Measurements from ENCODE around the gene HPCAL1. TPM values are rescaled to one million over a fixed set of nuclear protein-coding genes. Genes with fewer than 3 reads are reported as not detected.

HPCAL1 gene
- total and polyA plus RNA-seq, 3 experiments from 2014 or later, result 44.1 to 96.3 (median 47.6) TPM

DNA sequence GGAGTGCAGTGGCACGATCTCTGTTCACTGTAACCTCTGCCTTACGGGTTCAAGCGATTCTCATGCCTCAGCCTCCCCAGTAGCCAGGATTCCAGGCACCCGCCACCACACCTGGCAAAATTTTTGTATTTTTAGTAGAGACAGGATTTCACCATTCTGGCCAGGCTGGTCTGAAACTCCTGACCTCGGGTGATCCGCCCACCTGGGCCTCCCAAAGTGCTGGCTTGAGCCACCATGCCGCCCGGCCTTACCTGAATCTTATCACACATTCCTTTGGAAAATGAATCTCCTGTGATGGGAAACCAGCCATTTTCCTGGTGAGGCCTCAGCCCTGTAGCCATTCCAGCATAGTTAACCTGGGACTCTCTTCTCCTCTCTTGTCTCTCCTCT lies 57.8 kb downstream of the HPCAL1 start:
- H3K27me3 ChIP-seq (ENCODE audit: insufficient read depth, low read length, poor library complexity, severe bottlenecking), result no peaks in the 10 kb centered on the region
- no peak for DNase-seq
- peak overlapping the region in 1 of 7 donors; percentile 33 for H3K4me3 Mint-ChIP-seq
- H3K4me1 ChIP-seq (ENCODE audit: insufficient read depth, low read length), result peaks cover 12% of the 10 kb centered on the region
- peaks cover 0 to 2% of the 10 kb centered on the region in 2 donors for H3K27me3 Mint-ChIP-seq
- H3K36me3 ChIP-seq (ENCODE audit: insufficient read depth, low read length), result peaks cover 7% of the 10 kb centered on the region
- H3K4me1 Mint-ChIP-seq, result peaks cover 27 to 76% (median 40%) of the 10 kb centered on the region in 3 donors
- ChIA-PET POLR2A (no interaction called here), CTCF (no interaction called here)
- H3K27ac Mint-ChIP-seq, result peak overlapping the region in 4 of 8 donors; percentile 20 to 89 (median 38)
- H3K27ac ChIP-seq (ENCODE audit: low read depth, low read length), result no peak overlapping the region
- H3K9me3 Mint-ChIP-seq, result no peaks in the 10 kb centered on the region
- H3K4me3 ChIP-seq (ENCODE audit: low read length), result no peak overlapping the region
- H3K36me3 Mint-ChIP-seq, result peaks cover 0 to 32% (median 2%) of the 10 kb centered on the region in 3 donors
- no peaks in the 10 kb centered on the region for H3K9me3 ChIP-seq (ENCODE audit: low read length)

DNA sequence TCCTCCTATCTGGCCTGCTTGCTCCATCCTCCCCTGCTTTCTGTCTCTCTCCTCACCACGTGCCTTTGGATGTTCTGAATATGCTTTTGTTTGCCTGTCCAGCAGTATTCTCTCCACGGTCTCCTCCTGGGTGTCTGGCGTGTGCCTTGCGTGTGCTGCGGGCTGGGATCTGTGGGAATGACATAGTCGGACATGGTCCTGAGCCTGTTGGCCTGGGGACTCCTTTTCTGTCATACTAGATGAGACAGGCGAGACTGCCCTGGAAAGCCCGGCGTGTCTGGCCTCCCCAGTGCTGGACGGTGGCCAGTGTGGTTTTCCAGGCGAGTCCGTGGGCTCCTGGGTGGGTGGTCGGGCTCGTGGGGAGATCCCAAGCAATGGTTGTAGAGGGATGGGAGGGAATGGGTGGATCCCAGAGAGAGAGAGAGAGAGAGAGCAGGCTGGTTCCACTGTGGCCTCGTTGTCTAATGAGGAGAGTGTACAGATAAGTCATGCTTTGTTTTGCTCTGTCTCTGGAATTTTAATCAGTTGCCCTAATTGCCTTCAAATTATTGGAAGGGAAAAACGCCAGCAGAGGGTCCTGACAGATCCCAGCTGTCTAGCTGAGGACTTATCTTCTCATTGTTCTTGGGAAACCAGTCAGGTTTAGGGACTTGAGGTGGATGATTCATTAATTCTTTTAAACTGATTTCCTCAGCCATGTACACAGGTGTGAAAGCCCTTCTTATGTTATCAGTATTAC lies 58.3 kb downstream of the HPCAL1 start:
- Mint-ChIP-seq H3K4me3 (peak overlapping the region in 2 of 7 donors; percentile 33 to 84), H3K27me3 (peaks cover 0 to 2% of the 10 kb centered on the region in 2 donors), H3K9me3 (no peaks in the 10 kb centered on the region), H3K36me3 (peaks cover 0 to 31% (median 0%) of the 10 kb centered on the region in 3 donors), H3K27ac (peak overlapping the region in 3 of 8 donors; percentile 21 to 89 (median 55)), H3K4me1 (peaks cover 21 to 75% (median 34%) of the 10 kb centered on the region in 3 donors)
- no peaks in the 10 kb centered on the region for H3K9me3 ChIP-seq (ENCODE audit: low read length)
- peaks cover 7% of the 10 kb centered on the region for H3K36me3 ChIP-seq (ENCODE audit: insufficient read depth, low read length)
- no peak for DNase-seq
- H3K4me3 ChIP-seq (ENCODE audit: low read length), result no peak overlapping the region
- H3K27ac ChIP-seq (ENCODE audit: low read depth, low read length), result no peak overlapping the region
- ChIA-PET CTCF (interaction anchor here (0.7 kb wide), 1 partner anchor 21 kb away, joined by 3 read pairs; no protein-coding TSS in a partner anchor), POLR2A (no interaction called here)
- no peaks in the 10 kb centered on the region for H3K27me3 ChIP-seq (ENCODE audit: insufficient read depth, low read length, poor library complexity, severe bottlenecking)
- peaks cover 9% of the 10 kb centered on the region for H3K4me1 ChIP-seq (ENCODE audit: insufficient read depth, low read length)

DNA sequence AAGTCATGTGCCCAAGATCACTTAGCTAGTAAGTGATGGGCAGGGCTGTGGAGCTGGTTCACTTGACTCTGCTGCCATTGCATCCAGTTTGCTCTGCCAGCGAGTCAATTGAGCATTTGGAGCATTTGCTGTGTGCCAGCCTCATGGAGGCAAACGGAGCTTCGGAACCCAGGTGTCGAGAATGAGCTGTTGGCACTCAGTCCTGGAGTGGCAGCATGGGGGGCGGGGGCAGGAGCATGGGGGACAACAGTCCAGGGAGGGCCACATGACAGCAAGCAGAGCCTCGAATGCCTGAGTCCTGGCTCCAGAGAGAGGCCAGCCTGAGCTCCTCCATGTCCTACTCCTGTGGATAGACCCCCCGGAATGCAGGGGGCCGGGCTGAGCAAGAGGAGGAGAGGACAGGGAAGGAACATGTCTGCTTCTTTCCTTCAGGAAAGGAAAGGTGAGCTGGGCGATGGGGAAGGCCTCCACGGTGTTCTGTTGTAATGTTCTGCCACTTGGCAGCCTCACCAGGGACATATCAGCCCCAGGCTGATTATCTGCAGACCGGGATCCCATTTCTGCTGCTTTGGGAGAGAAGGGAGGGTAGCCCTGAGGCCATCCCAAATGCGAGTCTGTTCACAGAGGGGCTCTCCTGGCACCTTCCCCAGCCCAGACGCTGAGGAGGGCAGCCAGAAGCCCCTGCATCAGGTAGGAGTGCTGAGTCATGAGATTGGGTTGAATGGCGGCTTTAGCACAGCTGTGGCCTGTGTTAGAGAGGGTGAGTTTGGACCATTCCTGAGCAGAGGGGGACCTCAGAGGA lies 59.6 kb downstream of the HPCAL1 start:
- H3K9me3 Mint-ChIP-seq, result no peaks in the 10 kb centered on the region

DNA sequence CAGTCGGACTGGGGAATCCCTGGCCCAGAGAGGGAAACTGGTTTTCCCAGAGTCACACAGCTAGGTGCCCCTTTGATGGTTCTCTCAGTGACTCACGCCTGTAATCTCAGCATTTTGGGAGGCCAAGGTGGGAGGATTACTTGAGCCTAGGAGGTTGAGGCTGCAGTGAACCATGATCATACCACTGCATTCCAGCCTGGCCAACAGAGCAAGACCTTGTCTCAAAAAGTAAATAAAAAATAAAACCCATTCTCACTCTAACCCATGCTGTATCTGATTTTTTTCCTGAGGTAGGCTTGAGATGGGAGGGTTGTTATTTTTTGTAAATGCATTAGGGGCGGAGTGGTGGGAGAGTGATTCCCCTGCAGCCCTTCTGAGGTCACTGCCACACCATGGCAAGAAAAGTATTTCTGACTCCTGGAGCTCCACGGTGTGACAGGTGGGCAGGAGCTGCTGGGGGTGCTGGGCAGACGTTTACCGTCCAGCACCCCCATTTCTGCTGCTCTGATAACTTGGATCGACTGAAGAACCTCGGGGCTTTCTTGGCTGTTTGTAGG lies 60.3 kb downstream of the HPCAL1 start:
- no peak overlapping the region for H3K27ac ChIP-seq (ENCODE audit: low read depth, low read length)
- ChIA-PET POLR2A (no interaction called here), CTCF (interaction anchor here (0.9 to 1.5 kb wide), 2 partner anchors 45 to 72 kb away, joined by 3 to 4 read pairs; no protein-coding TSS in a partner anchor)
- peak overlapping the region in 2 of 8 donors; percentile 22 to 26 for H3K27ac Mint-ChIP-seq
- no peak overlapping the region for H3K4me3 ChIP-seq (ENCODE audit: low read length)
- H3K4me3 Mint-ChIP-seq, result no peak overlapping the region
- H3K36me3 Mint-ChIP-seq, result peaks cover 0 to 24% (median 0%) of the 10 kb centered on the region in 3 donors
- H3K4me1 Mint-ChIP-seq, result peaks cover 22 to 74% (median 33%) of the 10 kb centered on the region in 3 donors
- H3K27me3 Mint-ChIP-seq, result peaks cover 0 to 2% of the 10 kb centered on the region in 2 donors
- H3K9me3 ChIP-seq (ENCODE audit: low read length), result no peaks in the 10 kb centered on the region
- no peaks in the 10 kb centered on the region for H3K4me1 ChIP-seq (ENCODE audit: insufficient read depth, low read length)
- no peaks in the 10 kb centered on the region for H3K27me3 ChIP-seq (ENCODE audit: insufficient read depth, low read length, poor library complexity, severe bottlenecking)
- DNase-seq, result no peak
- peaks cover 2% of the 10 kb centered on the region for H3K36me3 ChIP-seq (ENCODE audit: insufficient read depth, low read length)
- no peaks in the 10 kb centered on the region for H3K9me3 Mint-ChIP-seq

More for the DNA sequence above, 59.6 kb downstream of the HPCAL1 start:
- Mint-ChIP-seq H3K36me3 (peaks cover 0 to 29% (median 0%) of the 10 kb centered on the region in 3 donors), H3K27me3 (peaks cover 0 to 2% of the 10 kb centered on the region in 2 donors), H3K27ac (peak overlapping the region in 4 of 8 donors; percentile 26 to 58 (median 54)), H3K4me1 (peaks cover 19 to 72% (median 32%) of the 10 kb centered on the region in 3 donors), H3K4me3 (peak overlapping the region in 1 of 7 donors; percentile 15)
- H3K4me1 ChIP-seq (ENCODE audit: insufficient read depth, low read length), result no peaks in the 10 kb centered on the region
- no peaks in the 10 kb centered on the region for H3K9me3 ChIP-seq (ENCODE audit: low read length)
- H3K27me3 ChIP-seq (ENCODE audit: insufficient read depth, low read length, poor library complexity, severe bottlenecking), result no peaks in the 10 kb centered on the region
- no peak for DNase-seq
- ChIA-PET POLR2A (no interaction called here), CTCF (interaction anchor here (0.7 kb wide), 1 partner anchor 20 kb away, joined by 3 read pairs; no protein-coding TSS in a partner anchor)
- H3K4me3 ChIP-seq (ENCODE audit: low read length), result no peak overlapping the region
- no peak overlapping the region for H3K27ac ChIP-seq (ENCODE audit: low read depth, low read length)
- peaks cover 7% of the 10 kb centered on the region for H3K36me3 ChIP-seq (ENCODE audit: insufficient read depth, low read length)

DNA sequence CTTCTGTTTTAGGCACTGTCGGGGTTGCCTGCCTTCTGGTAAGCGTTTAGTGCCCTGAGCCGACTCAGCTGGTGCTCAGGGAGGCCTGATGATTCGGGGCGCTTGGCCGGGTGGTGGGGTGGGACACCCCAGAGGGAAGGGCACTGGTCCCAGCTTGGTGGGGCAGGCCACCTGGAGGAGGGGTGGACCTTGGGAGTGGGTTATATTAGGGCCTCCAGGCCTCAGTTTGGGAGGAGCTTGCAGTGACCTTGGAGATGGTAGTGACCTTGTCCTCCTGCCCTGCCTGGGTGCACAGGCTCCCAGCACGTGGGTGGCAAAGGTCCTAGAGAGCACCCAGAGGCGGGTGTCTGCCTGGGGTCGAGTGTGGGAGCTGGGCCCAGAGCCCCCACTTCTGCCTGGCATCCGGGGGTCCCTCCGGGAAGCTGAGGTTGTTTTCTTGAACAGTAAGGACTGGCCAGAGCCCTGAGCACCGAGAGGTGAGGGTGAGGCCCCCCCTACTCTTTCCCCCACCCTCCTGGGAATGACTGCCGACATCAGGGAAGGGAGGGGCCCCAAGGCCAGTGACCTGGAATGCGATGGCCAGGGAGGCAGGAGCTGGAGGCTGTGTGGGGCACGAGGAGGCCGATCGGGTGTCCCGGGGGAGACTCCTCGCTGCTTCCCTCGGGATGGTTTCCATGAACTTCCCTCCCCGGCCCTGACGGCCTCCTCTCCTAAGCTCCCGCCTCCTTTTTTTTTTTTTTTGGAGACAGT lies 61.3 kb downstream of the HPCAL1 start:
- no peak overlapping the region for H3K4me3 Mint-ChIP-seq
- peaks cover 0 to 15% (median 0%) of the 10 kb centered on the region in 3 donors for H3K36me3 Mint-ChIP-seq
- ChIA-PET POLR2A (interaction anchor here (0.7 kb wide), 1 partner anchor 14 kb away, joined by 12 read pairs; no protein-coding TSS in a partner anchor), CTCF (interaction anchor here (0.9 to 1.5 kb wide), 2 partner anchors 44 to 71 kb away, joined by 3 to 4 read pairs; no protein-coding TSS in a partner anchor)
- Histone ChIP-seq H3K36me3 (ENCODE audit: insufficient read depth, low read length) (no peaks in the 10 kb centered on the region), H3K4me1 (ENCODE audit: insufficient read depth, low read length) (peaks cover 3% of the 10 kb centered on the region), H3K4me3 (ENCODE audit: low read length) (no peak overlapping the region), H3K9me3 (ENCODE audit: low read length) (no peaks in the 10 kb centered on the region), H3K27ac (ENCODE audit: low read depth, low read length) (no peak overlapping the region), H3K27me3 (ENCODE audit: insufficient read depth, low read length, poor library complexity, severe bottlenecking) (no peaks in the 10 kb centered on the region)
- peak overlapping the region in 2 of 8 donors; percentile 36 to 63 for H3K27ac Mint-ChIP-seq
- H3K4me1 Mint-ChIP-seq, result peaks cover 24 to 72% (median 36%) of the 10 kb centered on the region in 3 donors
- H3K27me3 Mint-ChIP-seq, result peaks cover 0 to 2% of the 10 kb centered on the region in 2 donors
- DNase-seq, result no peak
- H3K9me3 Mint-ChIP-seq, result no peaks in the 10 kb centered on the region

DNA sequence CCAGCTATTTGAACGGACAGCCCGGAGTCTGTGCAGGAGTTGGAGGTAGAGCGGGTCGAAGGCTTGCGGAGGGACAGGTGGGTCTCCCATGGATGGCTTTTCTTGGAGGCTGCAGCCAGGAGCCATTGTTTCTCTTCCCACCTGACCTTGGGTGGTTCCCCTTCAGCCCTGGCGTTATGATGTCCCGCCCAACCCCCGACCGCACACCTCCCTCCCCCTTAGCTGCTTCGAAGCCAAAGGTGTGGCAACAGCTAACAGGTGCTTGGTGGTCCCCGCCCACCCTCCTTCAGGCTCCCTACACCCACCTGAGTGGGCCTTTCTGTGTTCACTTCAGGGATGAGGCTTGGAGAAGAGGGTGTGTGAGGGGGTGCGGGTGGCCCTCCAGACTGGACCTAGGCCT lies 62.7 kb downstream of the HPCAL1 start:
- Mint-ChIP-seq H3K27me3 (peaks cover 0 to 2% of the 10 kb centered on the region in 2 donors), H3K36me3 (peaks cover 0 to 13% (median 0%) of the 10 kb centered on the region in 3 donors), H3K4me3 (no peak overlapping the region), H3K27ac (peak overlapping the region in 1 of 8 donors; percentile 19), H3K9me3 (no peaks in the 10 kb centered on the region), H3K4me1 (peaks cover 32 to 81% (median 36%) of the 10 kb centered on the region in 3 donors)
- no peak overlapping the region for H3K4me3 ChIP-seq (ENCODE audit: low read length)
- H3K27ac ChIP-seq (ENCODE audit: low read depth, low read length), result no peak overlapping the region
- no peak for DNase-seq
- H3K9me3 ChIP-seq (ENCODE audit: low read length), result no peaks in the 10 kb centered on the region
- peaks cover 7% of the 10 kb centered on the region for H3K4me1 ChIP-seq (ENCODE audit: insufficient read depth, low read length)
- H3K36me3 ChIP-seq (ENCODE audit: insufficient read depth, low read length), result no peaks in the 10 kb centered on the region
- H3K27me3 ChIP-seq (ENCODE audit: insufficient read depth, low read length, poor library complexity, severe bottlenecking), result no peaks in the 10 kb centered on the region
- ChIA-PET CTCF (no interaction called here), POLR2A (interaction anchor here (0.5 kb wide), 1 partner anchor 64 kb away, joined by 3 read pairs; no protein-coding TSS in a partner anchor)

DNA sequence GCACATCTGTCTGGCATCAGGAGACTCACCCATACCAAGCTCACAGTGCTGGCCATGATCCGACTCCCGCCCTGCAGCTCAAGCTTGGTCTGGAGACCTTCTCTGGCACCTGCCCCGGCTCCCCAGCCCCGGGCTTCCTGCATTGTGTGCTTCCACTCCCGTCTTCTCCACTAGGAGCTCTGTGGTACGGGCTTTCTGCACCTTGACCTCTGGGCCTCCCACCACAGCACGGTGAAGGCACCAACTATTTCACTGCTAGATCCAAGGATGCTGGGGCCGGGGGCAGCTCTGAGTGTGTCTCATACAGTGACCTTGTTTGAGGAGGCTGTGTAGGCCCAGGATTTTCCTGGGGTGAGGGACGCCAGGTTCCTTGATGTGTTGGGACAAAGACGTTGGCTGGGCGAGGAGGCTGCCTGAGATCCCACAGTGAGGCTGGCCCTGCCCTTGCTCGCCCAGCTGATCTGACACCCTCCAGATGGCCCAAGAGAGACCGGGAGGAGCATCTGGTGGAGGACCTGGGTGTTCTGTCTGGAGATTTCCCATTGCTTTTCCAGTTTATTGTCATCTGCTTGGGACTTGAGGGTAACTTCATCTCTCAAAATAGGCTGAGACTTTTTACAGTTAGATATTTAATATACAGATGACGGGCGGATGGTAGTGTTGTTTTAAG lies 64.0 kb downstream of the HPCAL1 start:
- Histone ChIP-seq H3K27me3 (ENCODE audit: insufficient read depth, low read length, poor library complexity, severe bottlenecking) (no peaks in the 10 kb centered on the region), H3K27ac (ENCODE audit: low read depth, low read length) (no peak overlapping the region), H3K9me3 (ENCODE audit: low read length) (no peaks in the 10 kb centered on the region), H3K4me1 (ENCODE audit: insufficient read depth, low read length) (peaks cover 7% of the 10 kb centered on the region), H3K4me3 (ENCODE audit: low read length) (no peak overlapping the region), H3K36me3 (ENCODE audit: insufficient read depth, low read length) (no peaks in the 10 kb centered on the region)
- Mint-ChIP-seq H3K9me3 (no peaks in the 10 kb centered on the region), H3K27me3 (peaks cover 0 to 2% of the 10 kb centered on the region in 2 donors), H3K27ac (peak overlapping the region in 3 of 8 donors; percentile 5 to 87 (median 58)), H3K4me3 (no peak overlapping the region), H3K36me3 (peaks cover 0 to 11% (median 0%) of the 10 kb centered on the region in 3 donors), H3K4me1 (peaks cover 27 to 80% (median 32%) of the 10 kb centered on the region in 3 donors)
- CTCF ChIA-PET, result interaction anchor here (1.3 kb wide), 1 partner anchor 65 kb away, joined by 3 read pairs; no protein-coding TSS in a partner anchor
- POLR2A ChIA-PET, result no interaction called here
- DNase-seq, result no peak
